Sigmoid colon (tissue), 7 donors: ENCODE results near the gene RPH3AL. TPM values are rescaled to one million over a fixed set of nuclear protein-coding genes. Genes with fewer than 3 reads are reported as not detected.

Experiments
- DNase-seq: peaks from one replicate; pipeline ENCODE4 v3.0.0-alpha.2; 2019
- H3K27ac ChIP-seq, 4 donors: fragments of 200-600 bp; sonication (generic); one replicate each; pipeline ENCODE4 v1.5.1; 2016 to 2019; ENCODE audit warnings: mild to moderate bottlenecking in 1 of 4
- H3K27me3 ChIP-seq, 3 donors: fragments of 200-600 bp; sonication (generic); one replicate each; pipeline ENCODE4 v1.5.1; 2019; ENCODE audit warnings: mild to moderate bottlenecking in 1 of 3
- H3K36me3 ChIP-seq, 4 donors: fragments of 200-600 bp; sonication (generic); one replicate each; pipeline ENCODE4 v1.5.1; 2016 to 2019
- H3K4me1 ChIP-seq, 4 donors: fragments of 200-600 bp; sonication (generic); one replicate each; pipeline ENCODE4 v1.5.1; 2017 to 2019
- H3K4me3 ChIP-seq, 4 donors: fragments of 200-600 bp; sonication (generic); one replicate each; pipeline ENCODE4 v1.5.1; 2017 to 2019; ENCODE audit warnings: mild to moderate bottlenecking in 2 of 4, moderate library complexity in 1 of 4
- H3K9me3 ChIP-seq, 4 donors: fragments of 200-600 bp in 3 of 4; sonication (generic) in 3 of 4; one replicate each; pipeline versions ENCODE4 v1.5.1 to v1.6.1; 2013 to 2019
- CTCF ChIP-seq, 4 experiments: fragments of 450-650 bp in 3 of 4; fragments of 200-600 bp in 1 of 4; IDR thresholded peaks; one replicate each; pipeline ENCODE4 v1.5.1; 2016 to 2019; ENCODE audit warnings: antibody characterized with exemption in 4 of 4, mild to moderate bottlenecking in 3 of 4, moderate library complexity in 2 of 4
- EP300 ChIP-seq, 4 donors: sonication (generic); formaldehyde crosslinking; IDR thresholded peaks; one replicate each; pipeline ENCODE4 v1.6.1; 2017; ENCODE audit warnings: antibody characterized with exemption in 4 of 4
- POLR2A ChIP-seq, 2 donors: fragments of 450-650 bp; IDR thresholded peaks; one replicate each; pipeline ENCODE4 v1.6.1; 2016; ENCODE audit warnings: antibody characterized with exemption in 2 of 2, mild to moderate bottlenecking in 2 of 2, moderate library complexity in 2 of 2
- POLR2AphosphoS5 ChIP-seq, 4 donors: sonication (generic); formaldehyde crosslinking; IDR thresholded peaks; one replicate each; pipeline ENCODE4 v1.6.1; 2017; ENCODE audit warnings: antibody characterized with exemption in 4 of 4
- WGBS, 2 donors: extraction: QIAGEN DNeasy Blood & Tissue Kit; methylation state at CpG; one replicate each; pipeline ENCODE4 v1.1.7; 2013; 5-methylcytosine and 5-hydroxymethylcytosine counted together
- intact Hi-C: fragments of 100-400 bp; cut with DNase I; formaldehyde crosslinking; loops from one replicate; pipeline ENCODE4 v1.15.1; 2023
- polyA plus RNA-seq, 3 donors: library from polyadenylated mRNA; stranded (reverse); fragments of 200-250 nt; gene quantifications; one replicate each; pipeline ENCODE4 v1.2.3, GENCODE V29; 2013
- total RNA-seq, 4 donors: library from RNA; depleted of rRNA; stranded (reverse); fragments of >200 nt; gene quantifications; one replicate each; pipeline ENCODE4 v1.1.0, GENCODE V29; 2016
- donor health status: healthy with polysubstance abuse.
- donor health status: Bipolar disorder and iron deficiency.
- donor health status: healthy.

RPH3AL gene
- total and polyA plus RNA-seq, 7 donors = 1.8 to 23.1 (median 12.7) TPM

GRCh38 chr17:179066-179432 is 173.6 kb downstream of the RPH3AL start:
- DNase-seq = no peak
- intact Hi-C loops = no loop called here
- 31 to 66% methylated on average over 5 of the region's 5 CpGs for WGBS, 2 donors
- H3K36me3 ChIP-seq = no peaks in the 10 kb centered on the region
- H3K27me3 ChIP-seq = peaks cover 14 to 64% (median 39%) of the 10 kb centered on the region in 3 donors
- peaks cover 0 to 21% (median 17%) of the 10 kb centered on the region in 4 donors for H3K4me1 ChIP-seq
- H3K9me3 ChIP-seq = no peaks in the 10 kb centered on the region
- no peak overlapping the region for H3K4me3 ChIP-seq
- H3K27ac ChIP-seq = peak overlapping the region in 1 of 4 donors; percentile 64
- TF ChIP-seq POLR2A (IDR thresholded peaks at IDR 0.05) = no peak
- TF ChIP-seq POLR2AphosphoS5 (IDR thresholded peaks at IDR 0.05) = no peak
- no peak for TF ChIP-seq CTCF (IDR thresholded peaks at IDR 0.05)
- TF ChIP-seq EP300 (IDR thresholded peaks at IDR 0.05) = no peak

- Histone ChIP-seq H3K4me3 (no peak overlapping the region), H3K36me3 (no peaks in the 10 kb centered on the region), H3K9me3 (no peaks in the 10 kb centered on the region), H3K4me1 (peaks cover 0 to 21% (median 17%) of the 10 kb centered on the region in 4 donors), H3K27ac (peak overlapping the region in 1 of 4 donors; percentile 64), H3K27me3 (peaks cover 14 to 59% (median 39%) of the 10 kb centered on the region in 3 donors)
- no peak for TF ChIP-seq EP300 (IDR thresholded peaks at IDR 0.05)
- no peak for TF ChIP-seq POLR2A (IDR thresholded peaks at IDR 0.05)
- no peak for TF ChIP-seq POLR2AphosphoS5 (IDR thresholded peaks at IDR 0.05)
- no peak for TF ChIP-seq CTCF (IDR thresholded peaks at IDR 0.05)
- no peak for DNase-seq
- 77 to 78% methylated on average over 12 of the region's 12 CpGs for WGBS, 2 donors
- intact Hi-C loops = no loop called here
These were observed 174.1 kb downstream of the RPH3AL start for GRCh38 chr17:178292-179065.

- TF ChIP-seq POLR2AphosphoS5 (IDR thresholded peaks at IDR 0.05) = no peak
- TF ChIP-seq POLR2A (IDR thresholded peaks at IDR 0.05) = no peak
- no peak overlapping the region for H3K4me3 ChIP-seq
- peaks cover 14 to 56% (median 37%) of the 10 kb centered on the region in 3 donors for H3K27me3 ChIP-seq
- DNase-seq = no peak
- no peak overlapping the region for H3K27ac ChIP-seq
- H3K36me3 ChIP-seq = no peaks in the 10 kb centered on the region
- WGBS, 2 donors = 78 to 87% methylated on average over 6 of the region's 6 CpGs
- intact Hi-C loops = no loop called here
- H3K9me3 ChIP-seq = no peaks in the 10 kb centered on the region
- peaks cover 0 to 21% (median 17%) of the 10 kb centered on the region in 4 donors for H3K4me1 ChIP-seq
These were observed 174.8 kb downstream of the RPH3AL start for GRCh38 chr17:177762-178161.

DNA sequence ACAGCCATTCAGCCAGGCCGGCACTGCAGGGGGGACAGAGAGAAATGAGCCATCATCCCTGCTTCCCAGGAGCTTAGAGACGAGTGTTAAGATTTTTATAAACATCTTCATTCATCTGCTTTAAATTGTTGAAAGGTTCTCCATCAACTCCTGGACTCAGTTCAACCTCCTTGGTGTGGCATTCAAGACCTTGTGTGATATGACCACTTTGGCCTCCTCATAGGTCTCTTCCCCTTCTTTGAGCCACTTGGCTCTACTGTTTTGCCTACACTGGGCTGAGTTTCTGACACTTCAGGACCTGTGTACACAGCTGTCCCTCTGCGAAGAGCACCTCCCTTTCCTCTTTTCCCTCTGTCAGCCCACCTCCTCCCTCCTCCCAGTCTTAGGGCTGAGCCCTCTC is 175.5 kb downstream of the RPH3AL start:
- intact Hi-C loops = no loop called here
- Histone ChIP-seq H3K27ac (no peak overlapping the region), H3K9me3 (no peaks in the 10 kb centered on the region), H3K4me3 (no peak overlapping the region), H3K4me1 (peaks cover 0 to 20% (median 17%) of the 10 kb centered on the region in 4 donors), H3K36me3 (no peaks in the 10 kb centered on the region), H3K27me3 (peaks cover 14 to 51% (median 31%) of the 10 kb centered on the region in 3 donors)
- TF ChIP-seq POLR2A (IDR thresholded peaks at IDR 0.05) = no peak
- no peak for TF ChIP-seq CTCF (IDR thresholded peaks at IDR 0.05)
- TF ChIP-seq POLR2AphosphoS5 (IDR thresholded peaks at IDR 0.05) = no peak
- no peak for TF ChIP-seq EP300 (IDR thresholded peaks at IDR 0.05)
- no peak for DNase-seq
- 69 to 84% methylated on average over 3 of the region's 3 CpGs for WGBS, 2 donors

GRCh38 chr17:173166-173911 is 179.3 kb downstream of the RPH3AL start:
- Histone ChIP-seq H3K4me3 (no peak overlapping the region), H3K36me3 (no peaks in the 10 kb centered on the region), H3K27ac (no peak overlapping the region), H3K9me3 (no peaks in the 10 kb centered on the region), H3K4me1 (no peaks in the 10 kb centered on the region), H3K27me3 (peaks cover 0 to 17% (median 0%) of the 10 kb centered on the region in 3 donors)
- 83 to 84% methylated on average over 10 of the region's 10 CpGs for WGBS, 2 donors
- TF ChIP-seq EP300 (IDR thresholded peaks at IDR 0.05) = no peak
- no peak for TF ChIP-seq POLR2AphosphoS5 (IDR thresholded peaks at IDR 0.05)
- TF ChIP-seq CTCF (IDR thresholded peaks at IDR 0.05) = no peak
- TF ChIP-seq POLR2A (IDR thresholded peaks at IDR 0.05) = no peak
- intact Hi-C loops = no loop called here
- DNase-seq = no peak
